Measurements from ENCODE around the gene SGK1.

DNA sequence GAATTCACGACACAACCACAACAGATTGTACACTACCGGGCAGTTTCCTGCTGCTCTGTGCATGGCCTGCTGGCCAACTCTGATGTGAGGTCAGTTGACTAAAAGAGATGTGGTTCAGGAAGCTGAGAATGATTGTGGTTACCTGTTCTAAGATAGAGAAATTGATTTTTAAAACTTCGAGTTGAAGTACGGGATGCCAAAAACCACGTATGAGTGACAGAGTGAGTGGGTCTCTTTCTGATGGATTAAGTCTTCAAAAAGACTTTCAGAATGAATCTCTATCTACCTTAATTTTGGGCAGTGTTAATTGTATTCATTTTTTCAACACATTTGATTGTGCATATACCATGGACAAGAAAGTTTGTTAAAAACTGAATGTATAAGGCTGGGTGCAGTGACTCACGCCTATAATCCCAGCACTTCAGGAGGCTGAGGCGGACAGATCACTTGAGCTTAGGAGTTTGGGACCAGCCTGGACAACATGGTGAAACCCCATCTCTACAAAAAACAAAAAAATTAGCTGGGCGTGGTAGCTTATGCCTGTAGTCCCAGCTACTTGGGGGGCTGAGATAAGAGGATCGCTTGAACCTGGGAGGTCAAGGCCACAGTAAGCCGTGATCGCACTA lies 121.2 kb downstream of the SGK1 start:
- TF ChIP-seq, protein P1, sequence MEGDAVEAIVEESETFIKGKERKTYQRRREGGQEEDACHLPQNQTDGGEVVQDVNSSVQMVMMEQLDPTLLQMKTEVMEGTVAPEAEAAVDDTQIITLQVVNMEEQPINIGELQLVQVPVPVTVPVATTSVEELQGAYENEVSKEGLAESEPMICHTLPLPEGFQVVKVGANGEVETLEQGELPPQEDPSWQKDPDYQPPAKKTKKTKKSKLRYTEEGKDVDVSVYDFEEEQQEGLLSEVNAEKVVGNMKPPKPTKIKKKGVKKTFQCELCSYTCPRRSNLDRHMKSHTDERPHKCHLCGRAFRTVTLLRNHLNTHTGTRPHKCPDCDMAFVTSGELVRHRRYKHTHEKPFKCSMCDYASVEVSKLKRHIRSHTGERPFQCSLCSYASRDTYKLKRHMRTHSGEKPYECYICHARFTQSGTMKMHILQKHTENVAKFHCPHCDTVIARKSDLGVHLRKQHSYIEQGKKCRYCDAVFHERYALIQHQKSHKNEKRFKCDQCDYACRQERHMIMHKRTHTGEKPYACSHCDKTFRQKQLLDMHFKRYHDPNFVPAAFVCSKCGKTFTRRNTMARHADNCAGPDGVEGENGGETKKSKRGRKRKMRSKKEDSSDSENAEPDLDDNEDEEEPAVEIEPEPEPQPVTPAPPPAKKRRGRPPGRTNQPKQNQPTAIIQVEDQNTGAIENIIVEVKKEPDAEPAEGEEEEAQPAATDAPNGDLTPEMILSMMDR (IDR thresholded peaks at IDR 0.05; ENCODE audit: low read depth, low read length) = no peak
- TF ChIP-seq POLR2A (IDR thresholded peaks at IDR 0.05; ENCODE audit: extremely low read depth, insufficient read length) = no peak
- TF ChIP-seq MYC (IDR thresholded peaks at IDR 0.05; ENCODE audit: low read depth, low read length) = no peak
